Measurements from ENCODE around the gene USP6NL.

USP6NL gene

DNA sequence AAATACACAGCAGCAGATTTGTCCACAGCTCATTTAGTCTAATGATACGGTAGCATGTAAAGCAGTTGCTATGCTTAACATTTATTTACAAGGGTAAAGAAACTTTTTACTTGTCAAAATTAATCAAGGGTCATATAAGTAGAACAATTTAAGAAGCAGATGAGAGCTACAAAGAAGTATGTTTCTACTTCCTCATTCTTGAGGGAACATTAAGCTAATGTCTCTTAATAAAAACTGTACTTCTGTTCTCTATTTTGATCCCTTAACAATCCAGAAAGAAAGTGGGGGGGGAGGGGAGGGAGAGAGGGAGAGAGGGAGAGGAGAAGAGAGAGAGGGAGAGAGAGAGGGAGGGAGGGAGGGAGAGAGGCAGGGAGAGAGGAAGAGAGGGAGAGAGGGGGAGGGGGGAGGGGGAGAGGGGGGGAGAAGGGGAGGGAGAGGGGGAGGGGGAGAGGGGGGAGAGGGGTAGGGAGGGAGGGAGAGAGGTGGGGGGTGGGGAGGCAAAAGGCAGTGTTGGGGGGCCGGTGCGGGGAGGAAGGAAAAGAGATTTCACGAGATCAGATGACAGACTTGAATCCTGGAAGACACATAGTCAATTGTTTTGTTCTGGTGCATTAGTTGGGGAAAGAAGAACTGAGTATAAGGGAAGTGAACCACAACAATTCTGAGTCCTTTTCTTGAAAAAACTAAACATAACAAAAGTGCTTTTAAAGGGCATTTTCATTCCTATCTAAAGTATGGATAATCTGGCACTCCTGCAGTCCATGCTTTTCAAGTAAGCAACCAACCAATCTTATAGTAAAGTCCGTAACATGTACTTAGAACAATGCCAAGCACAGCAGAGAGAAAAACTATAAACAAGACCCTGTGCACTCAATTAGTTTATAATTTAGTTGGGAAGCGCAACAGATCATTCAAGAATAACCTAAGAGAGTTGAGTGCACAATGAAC is 128.0 kb downstream of the USP6NL start:
- DNase-seq (ENCODE audit: low read depth, low spot score) = no peak

DNA sequence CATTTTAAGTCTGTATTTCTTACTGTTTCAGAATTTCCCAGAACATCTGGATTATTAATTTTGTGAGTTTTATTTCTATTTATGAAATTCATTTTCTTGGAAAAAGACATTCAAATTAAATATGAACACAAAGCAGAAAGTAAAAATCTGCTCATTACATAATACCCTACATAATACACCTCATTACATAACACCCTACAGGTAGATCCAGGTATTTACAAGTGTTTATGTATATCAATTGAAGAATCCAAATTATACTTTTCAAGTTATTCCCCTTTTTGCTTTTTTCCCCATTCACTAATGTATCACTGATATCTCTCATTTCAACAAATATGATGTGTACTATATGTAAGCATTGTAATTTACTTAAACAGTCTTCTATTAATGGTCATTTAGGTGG is 129.1 kb downstream of the USP6NL start:
- DNase-seq (ENCODE audit: low read depth, low spot score) = no peak

DNA sequence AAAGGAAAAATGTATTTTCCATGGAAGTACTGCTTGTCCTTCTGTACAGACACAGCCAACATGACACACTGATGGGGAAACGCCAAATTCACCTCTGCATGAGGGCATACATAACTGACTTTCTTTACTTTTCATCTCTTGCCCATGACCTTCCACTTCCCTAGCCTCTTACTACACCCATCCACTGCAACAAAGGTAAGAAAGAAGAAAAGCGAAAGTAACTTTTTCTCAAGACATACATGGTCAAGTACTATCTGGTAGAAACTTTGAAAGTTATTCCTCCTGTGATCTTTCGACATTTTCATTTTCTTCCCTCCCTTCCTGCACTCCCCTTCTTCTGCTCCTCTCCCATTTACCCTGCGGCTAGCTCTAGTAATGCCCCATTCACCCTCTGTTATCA is 130.8 kb downstream of the USP6NL start:
- no peak for DNase-seq (ENCODE audit: low read depth, low spot score)

DNA sequence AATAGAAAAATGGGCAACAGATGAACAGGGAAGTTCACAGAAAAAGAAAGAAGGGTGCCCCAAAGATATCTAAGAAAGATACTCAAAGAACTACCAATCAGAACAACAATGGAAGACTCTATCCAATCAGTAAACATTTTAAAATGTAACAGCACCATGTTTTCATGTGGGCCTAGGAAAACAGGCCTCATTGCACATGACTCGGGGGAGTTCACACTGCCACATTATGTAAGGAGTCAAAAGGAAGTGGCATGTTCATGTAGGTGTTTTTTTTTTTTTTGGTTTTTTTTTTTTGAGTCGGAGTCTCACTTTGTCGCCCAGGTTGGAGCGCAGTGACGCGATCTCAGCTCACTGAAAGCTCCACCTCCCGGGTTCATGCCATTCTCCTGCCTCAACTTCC is 132.2 kb downstream of the USP6NL start:
- no peak for DNase-seq (ENCODE audit: low read depth, low spot score)

DNA sequence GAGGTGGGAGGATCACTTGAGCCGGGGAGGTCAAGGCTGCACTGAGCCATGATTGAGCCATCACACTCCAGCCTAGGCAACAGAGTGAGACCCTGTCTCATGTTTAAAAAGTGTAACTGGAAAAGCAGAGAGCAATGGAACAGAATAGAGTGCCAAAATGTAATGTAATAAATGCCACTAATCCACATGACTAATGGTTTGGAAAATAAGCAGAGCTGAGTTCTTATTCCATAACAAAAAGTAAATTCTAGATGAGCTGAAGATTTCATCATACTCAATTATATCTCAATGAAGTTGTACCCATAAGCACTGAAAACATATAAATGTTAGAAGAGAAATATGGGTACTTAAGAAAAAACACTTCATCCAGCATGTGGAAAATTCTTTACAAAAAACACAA is 132.6 kb downstream of the USP6NL start:
- DNase-seq (ENCODE audit: low read depth, low spot score) = no peak

DNA sequence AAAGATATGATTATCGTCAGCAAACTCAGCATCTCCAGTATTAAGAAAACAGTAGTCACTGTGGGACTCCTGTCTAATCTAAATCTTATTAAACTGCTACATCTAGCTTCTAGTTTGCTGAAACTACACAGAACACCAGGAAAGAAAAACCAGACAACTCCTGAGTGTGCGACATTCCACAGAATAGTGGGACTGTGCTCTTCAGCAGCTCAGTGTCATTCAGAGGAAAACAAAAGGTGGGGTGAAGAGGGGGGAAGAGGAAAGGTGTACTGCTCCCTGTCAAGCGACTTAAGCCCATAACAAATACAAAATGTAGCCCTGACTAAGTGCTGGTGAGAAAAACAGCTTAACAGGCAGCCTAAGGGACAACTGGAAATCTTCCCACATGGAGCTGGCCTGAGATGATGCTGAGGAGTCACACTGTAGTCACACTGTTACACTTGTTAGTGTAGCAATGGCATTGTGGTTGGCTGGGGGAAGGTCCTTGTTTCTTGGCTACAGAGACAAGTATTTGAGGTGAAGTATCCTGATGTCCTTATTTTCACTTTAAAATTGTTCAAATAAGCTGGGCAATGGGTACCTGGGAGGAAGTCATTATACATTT is 135.5 kb downstream of the USP6NL start:
- peak; percentile 21 for DNase-seq (ENCODE audit: low read depth, low spot score)

DNA sequence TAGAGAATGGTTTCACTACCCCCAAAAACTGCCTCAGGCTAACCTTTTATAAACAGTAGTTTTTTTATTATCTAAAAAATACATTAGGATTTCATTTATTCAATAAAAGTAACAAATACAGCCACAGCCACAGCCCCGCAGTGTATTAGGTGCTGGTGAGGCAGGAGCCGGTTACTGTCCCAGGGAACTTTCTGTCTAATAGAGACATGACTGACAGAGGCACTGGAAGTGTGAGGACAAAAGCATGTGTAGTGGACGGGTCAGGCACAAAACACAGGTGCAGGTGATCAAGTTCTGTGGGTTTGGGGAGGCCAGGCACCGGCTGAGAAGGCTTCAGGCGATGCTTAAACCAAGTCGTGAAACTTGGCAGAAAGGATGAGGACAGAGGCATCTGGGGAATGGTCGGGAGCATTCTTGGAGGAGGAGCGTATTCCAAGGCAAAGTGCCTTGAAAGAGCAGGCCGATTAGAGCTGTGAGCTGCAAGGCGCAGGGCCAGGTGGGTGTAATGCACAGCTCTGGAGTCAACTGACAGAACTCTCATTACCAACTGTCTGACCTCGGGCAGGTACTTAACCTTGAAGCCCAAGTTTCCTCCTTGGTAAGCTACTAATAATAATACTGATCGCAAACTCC is 138.2 kb downstream of the USP6NL start:
- peak; percentile 73 for DNase-seq (ENCODE audit: low read depth, low spot score)

DNA sequence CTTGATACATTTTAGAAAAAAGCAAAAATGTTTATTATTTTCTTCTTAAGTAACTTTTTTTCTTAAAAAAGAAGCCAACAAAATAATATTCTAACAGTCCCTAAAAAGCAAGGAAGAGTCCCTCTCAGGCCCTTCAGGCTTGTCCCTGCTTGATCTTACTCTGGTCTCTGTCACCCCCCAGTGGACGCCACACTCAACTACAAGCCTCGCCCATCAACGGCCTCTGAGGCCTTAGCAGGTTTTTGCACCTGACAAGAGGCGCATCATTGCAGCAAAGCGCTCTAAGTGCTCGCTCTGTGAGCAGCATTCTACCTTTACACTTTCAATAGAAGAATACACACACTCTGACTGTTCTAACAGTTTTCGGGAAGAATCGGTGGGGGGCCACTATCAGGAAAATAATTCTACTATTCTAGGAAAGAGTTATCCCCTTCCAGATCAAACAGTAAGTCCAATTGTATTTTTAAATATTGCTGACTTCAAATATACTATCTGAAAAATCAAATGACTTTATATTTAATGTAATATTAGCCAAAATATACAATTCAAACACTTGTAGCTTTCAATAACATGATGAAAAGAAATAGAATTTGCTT is 139.2 kb downstream of the USP6NL start:
- DNase-seq (ENCODE audit: low read depth, low spot score) = peak; percentile 75

DNA sequence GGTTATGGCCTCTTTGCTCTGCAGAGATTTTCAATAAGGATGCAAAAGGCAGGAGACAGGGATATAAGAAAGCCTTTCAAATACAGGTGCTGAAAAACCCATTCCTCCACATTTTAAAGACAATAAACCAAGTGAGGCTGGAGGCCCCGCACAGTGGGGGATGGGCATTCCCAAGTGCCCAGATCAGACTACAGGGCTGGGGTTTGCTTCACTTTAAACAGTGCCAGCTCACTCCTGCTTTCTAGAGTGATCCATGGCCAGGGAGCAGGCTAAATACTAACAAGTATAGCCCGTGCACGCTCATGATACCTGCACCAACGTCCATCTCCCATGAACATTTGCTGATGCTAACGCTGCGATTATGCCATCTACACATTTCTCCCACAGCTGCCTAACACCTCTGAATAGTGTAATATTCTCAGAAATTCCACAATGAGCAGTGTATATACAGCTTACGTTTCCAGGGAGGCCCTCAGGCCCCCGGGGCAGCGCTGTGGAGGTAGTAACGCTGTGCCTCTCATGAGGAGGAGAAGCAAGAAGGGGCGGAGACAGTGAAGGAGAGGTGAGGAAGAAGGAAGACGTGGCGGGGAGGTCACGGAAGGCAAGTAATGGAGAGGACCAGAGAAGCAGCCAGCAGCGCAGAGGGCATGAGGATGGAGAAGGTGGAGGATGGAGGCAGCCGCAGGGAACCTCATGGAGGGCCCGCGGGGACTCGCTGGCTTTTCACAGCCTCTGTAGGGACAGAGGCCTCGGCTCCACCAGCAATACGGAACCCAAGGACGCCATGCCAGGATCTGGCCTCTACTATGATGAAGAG is 141.7 kb downstream of the USP6NL start:
- no peak for DNase-seq (ENCODE audit: low read depth, low spot score)

DNA sequence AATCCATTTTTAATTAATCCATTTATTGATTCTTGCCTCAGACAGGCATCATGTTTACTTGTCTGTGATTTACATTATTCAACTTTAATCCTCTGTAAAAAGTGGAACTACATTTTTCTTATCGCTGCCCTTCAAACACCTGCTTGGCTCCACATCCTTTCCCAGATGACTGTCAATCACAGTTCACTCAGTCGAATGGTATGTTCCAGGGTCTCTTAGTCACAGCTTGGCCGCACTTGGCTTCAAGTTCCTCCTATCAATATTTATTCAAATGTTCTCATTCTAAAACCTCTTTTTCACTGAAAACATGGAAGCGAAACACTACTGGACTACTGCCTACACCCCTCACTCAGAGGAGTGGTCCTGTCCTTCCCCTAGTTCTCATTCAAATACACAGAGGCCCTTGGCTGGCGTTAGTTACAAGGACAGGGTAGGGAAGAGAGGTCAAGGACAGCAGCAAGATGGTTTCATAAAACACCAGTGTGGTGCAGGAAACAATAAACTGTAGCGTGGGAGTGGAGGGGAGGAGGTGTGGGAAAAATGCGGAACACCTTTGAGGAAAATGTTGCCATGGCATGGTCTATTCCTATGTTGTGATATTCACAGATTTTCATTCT is 143.2 kb downstream of the USP6NL start:
- peak; percentile 78 for DNase-seq (ENCODE audit: low read depth, low spot score)

DNA sequence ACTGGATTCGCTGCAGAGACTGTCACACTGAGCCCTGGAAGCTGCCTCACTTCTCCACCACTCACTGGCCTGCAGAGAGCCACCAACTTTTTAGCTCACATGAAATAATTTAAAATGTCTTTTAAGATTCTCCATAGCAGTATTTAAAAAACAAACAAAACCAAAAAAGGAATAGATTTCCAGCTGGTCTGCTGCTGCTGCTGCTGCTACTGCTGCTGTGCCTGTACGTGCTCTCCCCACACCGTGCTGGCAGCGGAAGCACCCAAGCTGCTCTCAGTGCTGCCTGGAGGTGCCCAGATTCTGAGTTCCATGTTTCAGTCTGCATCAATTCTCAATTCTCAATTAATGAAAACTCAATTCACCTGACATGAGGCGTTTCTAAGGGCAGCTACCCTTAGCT is 146.0 kb downstream of the USP6NL start:
- no peak for DNase-seq (ENCODE audit: low read depth, low spot score)

DNA sequence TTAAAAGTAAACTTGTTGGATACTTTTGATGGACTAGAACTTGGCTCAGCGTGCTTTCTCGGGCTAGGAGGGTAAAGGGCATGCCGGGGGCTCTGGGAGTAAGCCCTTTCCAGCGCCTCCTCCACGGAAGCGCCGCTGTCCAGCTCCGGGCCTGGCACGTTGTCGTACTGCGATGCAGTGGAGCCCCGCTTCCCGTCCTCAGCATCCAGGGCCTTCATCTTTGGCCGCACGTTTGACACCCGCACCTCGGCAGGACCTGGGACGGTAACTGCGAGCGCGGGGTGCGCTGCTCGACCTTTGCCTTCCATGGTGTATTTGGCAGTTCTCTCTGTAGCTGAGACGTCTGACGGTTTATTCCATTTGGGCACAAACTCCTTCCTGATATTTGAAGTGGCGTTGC is 148.3 kb downstream of the USP6NL start:
- no peak for DNase-seq (ENCODE audit: low read depth, low spot score)

DNA sequence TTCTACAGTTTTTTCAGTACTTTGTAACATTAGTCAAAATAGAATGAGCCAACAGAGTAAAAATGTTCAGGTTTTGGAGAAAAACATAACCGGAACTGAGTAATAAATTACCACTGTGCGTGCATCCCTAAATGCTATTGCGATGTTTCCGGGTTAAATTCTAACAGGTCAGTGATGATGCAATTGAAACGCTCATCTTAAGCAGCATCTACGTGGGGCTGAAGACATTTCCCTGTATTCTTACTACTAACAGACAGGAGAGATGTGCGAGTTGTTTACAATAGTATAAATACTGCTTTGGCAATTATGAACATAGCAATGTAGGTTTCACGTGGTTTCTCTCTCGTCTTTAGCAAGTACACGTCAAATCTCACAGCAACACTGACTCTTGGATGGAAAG is 149.4 kb downstream of the USP6NL start:
- DNase-seq (ENCODE audit: low read depth, low spot score) = no peak

DNA sequence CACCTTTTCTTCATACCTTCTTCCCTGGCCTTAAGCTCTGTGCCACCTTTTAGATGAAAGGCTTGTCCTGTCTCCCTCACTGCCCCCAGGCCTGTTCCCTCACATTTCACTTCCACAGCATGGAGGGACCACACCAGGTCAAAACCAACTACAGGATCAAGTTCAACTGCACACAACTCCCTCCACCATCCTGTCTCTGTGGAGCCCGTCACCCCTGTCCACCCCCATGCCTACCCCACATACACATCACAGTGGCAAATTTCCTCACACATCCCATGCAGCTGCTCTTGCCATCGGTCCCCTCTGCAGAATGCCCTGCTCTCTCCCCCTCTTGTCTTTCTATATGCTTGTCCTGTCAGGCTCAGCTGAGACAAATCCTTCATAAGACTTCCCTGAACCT is 154.1 kb downstream of the USP6NL start:
- DNase-seq (ENCODE audit: low read depth, low spot score) = no peak

DNA sequence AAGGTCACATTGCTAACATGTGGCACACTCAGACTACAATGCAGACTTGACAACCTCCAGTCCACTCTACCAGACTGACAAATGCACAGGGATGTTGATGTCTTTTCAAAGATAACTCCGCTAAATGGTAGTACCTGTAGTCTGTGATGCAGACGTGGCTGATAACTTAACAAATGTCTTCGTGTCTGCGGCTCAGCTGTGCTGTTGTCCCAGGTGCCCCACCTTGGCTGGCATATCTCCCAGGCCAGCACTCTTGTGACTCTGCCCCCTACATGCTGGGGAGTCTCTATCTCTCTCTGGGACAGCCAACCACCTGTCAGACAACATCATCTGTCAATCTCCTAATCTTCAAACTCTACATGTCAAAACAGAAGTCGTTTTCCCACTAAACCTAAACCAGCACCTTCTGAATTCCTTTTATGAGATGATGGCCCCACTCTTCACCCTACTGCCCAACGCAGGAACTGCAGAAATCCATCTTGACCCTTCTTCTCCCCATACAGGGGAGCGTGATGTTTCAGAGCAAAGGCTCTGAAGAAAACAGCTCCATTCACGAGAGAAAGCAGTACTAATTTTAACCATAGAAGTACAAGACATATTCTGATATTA is 156.4 kb downstream of the USP6NL start:
- DNase-seq (ENCODE audit: low read depth, low spot score) = no peak

DNA sequence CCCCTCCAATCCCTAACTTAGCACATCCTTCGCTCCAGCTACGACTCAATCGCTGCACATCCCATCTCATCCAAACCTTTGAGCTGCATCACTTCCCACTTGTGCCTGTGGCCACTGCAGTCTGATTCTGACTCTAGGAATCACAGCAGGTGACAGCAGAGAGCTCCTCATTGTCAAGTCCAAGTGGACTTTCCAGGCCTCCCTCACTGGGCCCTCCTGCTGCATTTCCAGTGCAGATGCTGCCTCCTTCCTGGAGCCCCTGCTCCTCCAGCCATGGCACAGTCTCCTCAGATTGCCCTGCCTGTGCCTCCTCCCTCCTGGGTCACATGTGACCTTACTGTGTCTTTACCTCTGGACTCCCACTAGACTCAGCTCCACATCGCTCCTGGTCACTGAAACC is 157.3 kb downstream of the USP6NL start:
- no peak for DNase-seq (ENCODE audit: low read depth, low spot score)

DNA sequence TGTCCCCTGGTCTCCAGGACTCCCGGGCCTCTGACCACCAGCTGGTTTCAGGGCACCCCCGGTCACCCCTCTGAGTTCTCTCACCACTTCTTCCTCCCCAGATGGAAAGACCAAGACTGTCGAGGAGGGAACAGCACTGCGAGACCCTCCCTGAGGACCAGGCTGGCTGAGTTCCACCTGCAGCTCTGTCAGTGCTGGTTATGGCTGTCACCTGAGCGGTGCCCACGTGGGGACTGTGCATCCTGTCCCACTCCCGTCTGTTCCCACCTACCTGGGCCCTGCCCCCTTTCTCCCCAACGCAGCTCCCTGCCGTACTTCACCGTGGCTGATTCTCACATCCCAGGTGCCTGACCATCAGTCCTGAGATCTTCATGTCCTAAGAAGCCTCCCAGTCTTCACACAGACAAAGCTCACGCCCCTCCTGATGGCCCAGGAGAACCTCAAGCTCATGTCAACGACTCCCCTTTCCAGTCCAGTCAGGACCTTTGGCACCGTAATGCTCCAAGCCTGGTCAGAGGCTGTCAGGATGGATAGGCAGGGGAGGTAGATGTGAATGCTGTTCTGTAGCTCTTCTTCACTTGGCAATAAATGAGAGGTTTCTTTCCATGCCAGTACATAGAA is 159.7 kb downstream of the USP6NL start:
- no peak for DNase-seq (ENCODE audit: low read depth, low spot score)

DNA sequence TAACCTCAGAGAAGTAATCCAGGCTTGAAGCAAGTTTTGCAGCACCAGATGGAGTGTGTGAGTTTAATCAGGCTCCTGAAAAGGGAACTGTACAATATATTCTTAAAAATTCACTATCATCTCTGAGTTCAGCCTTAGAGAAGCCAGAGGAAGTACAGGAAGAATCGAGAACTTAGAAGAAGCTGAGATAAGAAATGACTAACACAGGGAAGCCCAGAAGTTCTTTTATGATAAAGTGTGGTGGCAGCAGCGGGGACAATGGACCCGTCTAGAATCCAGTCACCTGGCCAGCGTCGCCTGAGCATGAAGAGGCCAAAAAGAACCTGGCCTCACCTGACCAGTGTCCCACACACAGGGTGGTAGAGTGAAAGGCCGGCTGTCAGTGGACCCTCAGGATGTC is 161.0 kb downstream of the USP6NL start:
- DNase-seq (ENCODE audit: low read depth, low spot score) = no peak

DNA sequence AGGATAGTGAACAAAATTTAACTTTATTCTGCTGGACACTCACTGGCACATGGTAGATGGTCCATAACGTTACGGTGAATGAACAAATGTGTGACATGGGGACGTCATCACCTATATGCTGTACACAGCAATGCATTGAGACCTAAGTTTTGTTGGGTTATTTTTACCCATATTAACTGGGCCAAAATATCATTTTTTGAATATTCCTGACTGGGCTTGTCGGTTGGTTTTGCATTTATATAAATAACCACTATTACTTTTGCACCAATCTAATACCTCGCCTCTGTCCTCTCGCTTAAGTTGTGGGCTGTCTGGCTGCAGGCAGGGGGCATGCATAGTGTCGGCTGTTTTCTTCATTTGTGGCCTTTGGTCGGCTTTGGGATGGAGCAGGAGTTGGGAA is 161.7 kb downstream of the USP6NL start:
- no peak for DNase-seq (ENCODE audit: low read depth, low spot score)

DNA sequence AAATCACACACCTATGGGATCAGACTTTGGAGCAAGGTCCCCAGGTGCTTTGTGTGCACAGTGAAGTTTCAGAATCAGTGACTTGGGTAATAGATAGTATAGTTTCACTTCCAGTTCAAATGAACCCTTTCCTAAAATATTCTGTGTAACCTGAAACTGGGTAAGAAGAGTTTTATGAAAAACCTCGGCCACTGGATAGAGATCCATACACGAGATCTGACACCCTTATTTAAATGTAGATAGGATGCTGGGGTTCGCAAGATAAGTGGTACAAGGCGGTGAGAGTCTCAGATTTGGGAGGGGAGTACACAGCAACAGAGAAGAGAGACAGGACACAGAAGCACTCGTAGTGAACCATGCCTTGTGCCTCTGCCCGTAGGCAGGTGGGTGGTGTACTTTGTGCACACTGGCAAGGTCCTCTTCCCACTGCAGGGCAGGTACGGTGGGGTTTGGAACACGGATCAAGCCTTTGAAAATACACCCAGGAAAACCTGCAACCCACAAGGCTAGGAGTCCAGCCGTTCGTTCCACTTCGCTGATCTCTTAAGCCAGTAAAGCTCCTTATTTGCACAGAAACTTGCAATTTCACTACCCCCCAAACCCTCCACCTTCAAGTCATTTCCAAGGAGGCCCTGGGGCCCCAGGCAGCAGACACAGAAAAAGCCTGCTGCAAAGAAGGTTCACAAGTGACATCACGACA is 162.8 kb downstream of the USP6NL start:
- no peak for DNase-seq (ENCODE audit: low read depth, low spot score)
